ENCODE results near the gene ZBBX. TPM values are rescaled to one million over a fixed set of nuclear protein-coding genes. Genes with fewer than 3 reads are reported as not detected.

ZBBX gene, protein sequence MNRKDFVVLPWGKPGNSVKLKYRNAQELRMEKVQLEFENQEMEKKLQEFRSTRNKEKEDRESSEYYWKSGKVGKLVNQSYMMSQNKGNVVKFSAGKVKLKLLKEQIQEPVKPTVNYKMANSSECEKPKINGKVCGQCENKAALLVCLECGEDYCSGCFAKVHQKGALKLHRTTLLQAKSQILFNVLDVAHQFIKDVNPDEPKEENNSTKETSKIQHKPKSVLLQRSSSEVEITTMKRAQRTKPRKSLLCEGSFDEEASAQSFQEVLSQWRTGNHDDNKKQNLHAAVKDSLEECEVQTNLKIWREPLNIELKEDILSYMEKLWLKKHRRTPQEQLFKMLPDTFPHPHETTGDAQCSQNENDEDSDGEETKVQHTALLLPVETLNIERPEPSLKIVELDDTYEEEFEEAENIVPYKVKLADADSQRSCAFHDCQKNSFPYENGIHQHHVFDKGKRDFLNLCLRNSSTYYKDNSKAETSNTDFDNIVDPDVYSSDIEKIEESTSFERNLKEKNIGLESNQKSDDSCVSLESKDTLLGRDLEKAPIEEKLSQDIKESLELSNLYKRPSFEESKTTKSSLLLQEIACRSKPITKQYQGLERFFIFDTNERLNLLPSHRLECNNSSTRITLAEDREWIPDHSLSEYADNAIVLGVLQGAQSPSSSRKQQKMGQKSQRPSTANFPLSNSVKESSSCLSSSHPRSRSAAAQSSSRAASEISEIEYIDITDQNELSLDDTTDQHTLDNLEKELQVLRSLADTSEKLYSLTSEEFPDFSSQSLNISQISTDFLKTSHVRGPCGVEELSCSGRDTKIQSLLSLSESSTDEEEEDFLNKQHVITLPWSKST
- total RNA-seq = 0.25 TPM in 1 of 2 replicates, not detected in the other

GRCh38 chr3:167380004-167380689, at the start of gene ZBBX:
ZBBX (minus strand) TSS chr3:167380297; CDS start chr3:167372901, 7,396 bp downstream.

Other genes starting within 250 kb of the ZBBX start
- not detected in 2 replicates for gene SERPINI2, start 93.7 kb upstream of the ZBBX start, total RNA-seq

Measured in mesangial cell (primary cell).